Measurements from ENCODE around the gene DBN1.

DNA sequence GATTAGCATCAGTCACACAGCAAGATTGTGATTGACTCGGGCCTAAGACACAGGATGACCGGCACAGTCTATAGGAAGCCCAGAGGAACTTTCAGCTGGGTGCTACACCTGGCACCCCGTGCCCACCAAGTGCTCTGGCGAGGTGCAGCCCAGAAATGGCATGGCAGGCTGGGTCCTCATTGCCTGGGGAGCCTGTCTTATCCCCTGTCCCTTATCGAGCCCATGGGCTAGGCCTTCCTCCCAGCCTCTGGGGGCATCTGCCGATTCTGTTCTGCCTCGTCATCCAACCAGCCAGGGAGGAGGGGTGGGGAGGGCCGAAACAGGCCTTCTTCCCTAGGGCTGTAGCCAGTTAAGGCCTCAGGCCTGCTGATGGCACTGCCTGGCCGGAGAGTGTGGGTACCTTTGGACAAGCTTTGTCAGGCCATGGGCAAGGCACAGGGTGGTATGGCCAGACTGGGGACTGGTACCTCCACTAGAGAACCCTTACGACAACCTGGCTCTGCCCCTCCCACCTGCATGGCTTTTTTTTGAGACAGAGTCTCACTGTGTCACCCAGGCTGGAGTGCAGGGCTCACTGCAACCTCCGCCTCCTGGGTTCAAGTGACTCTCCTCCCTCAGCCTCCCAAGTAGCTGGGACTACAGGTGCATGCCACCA, 45.4 kb downstream of the DBN1 start:
- TF ChIP-seq, protein P1, sequence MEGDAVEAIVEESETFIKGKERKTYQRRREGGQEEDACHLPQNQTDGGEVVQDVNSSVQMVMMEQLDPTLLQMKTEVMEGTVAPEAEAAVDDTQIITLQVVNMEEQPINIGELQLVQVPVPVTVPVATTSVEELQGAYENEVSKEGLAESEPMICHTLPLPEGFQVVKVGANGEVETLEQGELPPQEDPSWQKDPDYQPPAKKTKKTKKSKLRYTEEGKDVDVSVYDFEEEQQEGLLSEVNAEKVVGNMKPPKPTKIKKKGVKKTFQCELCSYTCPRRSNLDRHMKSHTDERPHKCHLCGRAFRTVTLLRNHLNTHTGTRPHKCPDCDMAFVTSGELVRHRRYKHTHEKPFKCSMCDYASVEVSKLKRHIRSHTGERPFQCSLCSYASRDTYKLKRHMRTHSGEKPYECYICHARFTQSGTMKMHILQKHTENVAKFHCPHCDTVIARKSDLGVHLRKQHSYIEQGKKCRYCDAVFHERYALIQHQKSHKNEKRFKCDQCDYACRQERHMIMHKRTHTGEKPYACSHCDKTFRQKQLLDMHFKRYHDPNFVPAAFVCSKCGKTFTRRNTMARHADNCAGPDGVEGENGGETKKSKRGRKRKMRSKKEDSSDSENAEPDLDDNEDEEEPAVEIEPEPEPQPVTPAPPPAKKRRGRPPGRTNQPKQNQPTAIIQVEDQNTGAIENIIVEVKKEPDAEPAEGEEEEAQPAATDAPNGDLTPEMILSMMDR (IDR thresholded peaks at IDR 0.05), result no peak
- TF ChIP-seq POLR2A (IDR thresholded peaks at IDR 0.05) (no peak), EP300 (IDR thresholded peaks at IDR 0.05) (no peak)

Measured in ovary (tissue), 3 donors.